ENCODE measurements around the gene C6orf120. TPM values are rescaled to one million over a fixed set of nuclear protein-coding genes. Genes with fewer than 3 reads are reported as not detected.

C6orf120 gene
- total and polyA plus RNA-seq, 2 of the 13 experiments (the other 11 are each of a cell fraction or from before 2014, with no cell fraction given), result 21.7 to 29.9 TPM

DNA sequence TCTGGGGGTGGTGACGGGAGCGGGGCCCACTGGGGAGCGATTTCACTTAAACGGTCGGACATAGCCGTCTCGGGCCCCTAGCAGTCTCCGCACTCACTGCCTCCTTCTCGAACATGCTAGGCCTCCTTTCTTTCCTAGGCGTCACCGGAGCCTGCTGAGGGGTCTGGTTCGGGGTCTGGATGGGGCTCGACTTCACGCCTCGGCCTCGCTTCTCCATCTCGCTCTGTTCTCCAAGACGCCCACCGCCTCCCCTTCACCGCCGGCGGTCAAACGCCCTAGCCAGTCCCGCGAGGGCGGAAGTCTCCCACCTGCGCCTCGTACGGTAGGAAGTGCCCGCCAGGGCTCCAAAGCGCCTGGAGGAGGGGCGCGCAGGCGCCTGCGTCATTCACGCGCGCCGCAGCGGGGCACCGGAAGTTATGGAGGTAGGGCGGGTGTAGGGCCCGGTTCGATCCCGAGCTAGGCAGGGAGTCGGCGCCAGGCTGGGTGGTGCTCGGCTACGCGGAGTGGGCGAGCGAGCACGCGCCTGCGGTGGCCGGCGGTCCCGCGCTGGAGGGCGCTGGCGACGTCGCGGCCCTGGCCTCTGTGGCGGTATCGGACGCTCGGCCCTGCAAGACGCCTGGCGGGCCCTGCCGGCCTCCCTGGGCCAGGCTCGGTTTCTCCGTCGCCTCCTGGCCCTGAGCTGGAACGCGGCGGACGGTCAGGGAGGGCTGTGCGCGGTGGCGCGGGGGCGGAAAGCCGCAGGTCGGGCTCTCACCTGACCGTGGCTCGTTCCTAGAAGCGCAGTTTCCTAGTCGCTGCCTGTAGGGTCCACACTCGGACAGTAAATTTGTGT is 49.5 kb downstream of the C6orf120 start, which contains the start of the genes DYNLT2 and ERMARD (continued):
- TF ChIP-seq ZNF18 (CRISPR knock-in tag; IDR thresholded peaks at IDR 0.05; ENCODE audit: insufficient replicate concordance) (peak; percentile 94), ASH2L (IDR thresholded peaks at IDR 0.05; ENCODE audit: insufficient read length, low read depth, low read length) (peak; percentile 97), ZNF615 (CRISPR knock-in tag; IDR thresholded peaks at IDR 0.05; ENCODE audit: borderline replicate concordance) (peak; percentile 95; the same call in 1 of the 2 replicates), MTERF4 (CRISPR knock-in tag; IDR thresholded peaks at IDR 0.05) (peak; percentile 97; the same call in 1 of the 2 replicates), MEIS1 (CRISPR knock-in tag; IDR thresholded peaks at IDR 0.05; ENCODE audit: borderline replicate concordance) (peak; percentile 90; the same call in 1 of the 2 replicates), ZNF839 (CRISPR knock-in tag; IDR thresholded peaks at IDR 0.05; ENCODE audit: borderline replicate concordance) (peak; percentile 94), TSC22D2 (CRISPR knock-in tag; IDR thresholded peaks at IDR 0.05; ENCODE audit: borderline replicate concordance) (peak; percentile 88; the same call in 1 of the 2 replicates), TOE1 (CRISPR knock-in tag; IDR thresholded peaks at IDR 0.05) (peak; percentile 82; the same call in 1 of the 2 replicates), ZNF580 (CRISPR knock-in tag; IDR thresholded peaks at IDR 0.05; ENCODE audit: borderline replicate concordance, low read depth) (peak; percentile 90; the same call in 1 of the 2 replicates), ONECUT2 (CRISPR knock-in tag; IDR thresholded peaks at IDR 0.05) (peak; percentile 72), HIVEP1 (CRISPR knock-in tag; IDR thresholded peaks at IDR 0.05) (peak; percentile 85), MIER2 (CRISPR knock-in tag; IDR thresholded peaks at IDR 0.05) (peak; percentile 83; the same call in 1 of the 2 replicates), ZNF652 (CRISPR knock-in tag; IDR thresholded peaks at IDR 0.05; ENCODE audit: borderline replicate concordance, low read depth) (0 out of 2 replicates have a peak, but pooled peaks have one; percentile 26), NFE2L1 (CRISPR knock-in tag; IDR thresholded peaks at IDR 0.05; ENCODE audit: borderline replicate concordance) (peak; percentile 71; the same call in 1 of the 2 replicates), TRAFD1 (CRISPR knock-in tag; IDR thresholded peaks at IDR 0.05; ENCODE audit: borderline replicate concordance) (0 out of 2 replicates have a peak, but pooled peaks have one; percentile 28), GRHL1 (CRISPR knock-in tag; conservative IDR thresholded peaks at IDR 0.05) (no peak), ZNF44 (CRISPR knock-in tag; IDR thresholded peaks at IDR 0.05) (0 out of 2 replicates have a peak, but pooled peaks have one; percentile 92), EZH2 (conservative IDR thresholded peaks at IDR 0.05; ENCODE audit: low read depth, low read length) (no peak)
- TF ChIP-seq, protein P1, sequence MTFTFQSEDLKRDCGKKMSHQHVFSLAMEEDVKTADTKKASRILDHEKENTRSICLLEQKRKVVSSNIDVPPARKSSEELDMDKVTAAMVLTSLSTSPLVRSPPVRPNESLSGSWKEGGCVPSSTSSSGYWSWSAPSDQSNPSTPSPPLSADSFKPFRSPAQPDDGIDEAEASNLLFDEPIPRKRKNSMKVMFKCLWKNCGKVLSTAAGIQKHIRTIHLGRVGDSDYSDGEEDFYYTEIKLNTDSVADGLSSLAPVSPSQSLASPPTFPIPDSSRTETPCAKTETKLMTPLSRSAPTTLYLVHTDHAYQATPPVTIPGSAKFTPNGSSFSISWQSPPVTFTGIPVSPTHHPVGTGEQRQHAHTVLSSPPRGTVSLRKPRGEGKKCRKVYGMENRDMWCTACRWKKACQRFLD (CRISPR knock-in tag; IDR thresholded peaks at IDR 0.05; ENCODE audit: borderline replicate concordance), result peak; percentile 56; the same call in 1 of the 2 replicates
